Kidney epithelial cell (primary cell): ENCODE data around the gene DIPK2A. TPM values are rescaled to one million over a fixed set of nuclear protein-coding genes. Genes with fewer than 3 reads are reported as not detected.

Experiments
- DNase-seq: peaks from one replicate; pipeline ENCODE4 v3.0.0-alpha.2; 2010; ENCODE audit warnings: low read depth
- H3K27me3 ChIP-seq: 2 replicates; pipeline ENCODE4 v1.6.0; 2011; ENCODE audit warnings: low read length; ENCODE audit not compliant: control insufficient read depth, insufficient read depth
- H3K36me3 ChIP-seq: 2 replicates; pipeline ENCODE4 v1.5.1; 2011; ENCODE audit warnings: low read length; ENCODE audit not compliant: control insufficient read depth, insufficient read depth
- H3K4me3 ChIP-seq: 2 replicates; pipeline ENCODE4 v1.5.1; 2011; ENCODE audit warnings: low read depth, mild to moderate bottlenecking, control low read depth, low read length
- total RNA-seq: library from RNA; depleted of rRNA; stranded (reverse); fragments of >200 nt; gene quantifications from 2 replicates; pipeline ENCODE4 v1.2.3, GENCODE V29; 2015
- TF ChIP-seq, protein P1 (sequence below): IDR thresholded peaks from 2 replicates; pipeline ENCODE4 v1.5.1; 2011; ENCODE audit warnings: mild to moderate bottlenecking, moderate library complexity, low read length, control low read depth, inconsistent platforms; ENCODE audit not compliant: insufficient read depth, poor library complexity, severe bottlenecking

DIPK2A gene
- total RNA-seq, 1 donor from 2014 or later, result 9.4 TPM

DNA sequence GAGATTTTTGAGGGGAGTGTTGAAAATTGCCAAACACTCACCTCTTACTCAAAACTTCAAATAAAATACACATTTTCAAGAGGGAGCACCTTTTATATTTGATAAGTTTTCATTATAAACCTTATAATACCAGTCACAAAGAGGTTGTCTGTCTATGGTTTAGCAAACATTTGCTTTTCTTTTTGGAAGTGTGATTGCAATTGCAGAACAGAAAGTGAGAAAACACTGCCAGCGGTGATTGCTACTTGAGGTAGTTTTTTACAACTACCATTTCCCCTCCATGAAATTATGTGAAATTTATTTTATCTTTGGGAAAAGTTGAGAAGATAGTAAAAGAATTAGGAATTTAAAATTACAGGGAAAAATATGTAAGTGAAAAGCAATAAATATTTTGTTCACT lies 20.1 kb downstream of the DIPK2A start:
- TF ChIP-seq, protein P1, sequence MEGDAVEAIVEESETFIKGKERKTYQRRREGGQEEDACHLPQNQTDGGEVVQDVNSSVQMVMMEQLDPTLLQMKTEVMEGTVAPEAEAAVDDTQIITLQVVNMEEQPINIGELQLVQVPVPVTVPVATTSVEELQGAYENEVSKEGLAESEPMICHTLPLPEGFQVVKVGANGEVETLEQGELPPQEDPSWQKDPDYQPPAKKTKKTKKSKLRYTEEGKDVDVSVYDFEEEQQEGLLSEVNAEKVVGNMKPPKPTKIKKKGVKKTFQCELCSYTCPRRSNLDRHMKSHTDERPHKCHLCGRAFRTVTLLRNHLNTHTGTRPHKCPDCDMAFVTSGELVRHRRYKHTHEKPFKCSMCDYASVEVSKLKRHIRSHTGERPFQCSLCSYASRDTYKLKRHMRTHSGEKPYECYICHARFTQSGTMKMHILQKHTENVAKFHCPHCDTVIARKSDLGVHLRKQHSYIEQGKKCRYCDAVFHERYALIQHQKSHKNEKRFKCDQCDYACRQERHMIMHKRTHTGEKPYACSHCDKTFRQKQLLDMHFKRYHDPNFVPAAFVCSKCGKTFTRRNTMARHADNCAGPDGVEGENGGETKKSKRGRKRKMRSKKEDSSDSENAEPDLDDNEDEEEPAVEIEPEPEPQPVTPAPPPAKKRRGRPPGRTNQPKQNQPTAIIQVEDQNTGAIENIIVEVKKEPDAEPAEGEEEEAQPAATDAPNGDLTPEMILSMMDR, result no peak

DNA sequence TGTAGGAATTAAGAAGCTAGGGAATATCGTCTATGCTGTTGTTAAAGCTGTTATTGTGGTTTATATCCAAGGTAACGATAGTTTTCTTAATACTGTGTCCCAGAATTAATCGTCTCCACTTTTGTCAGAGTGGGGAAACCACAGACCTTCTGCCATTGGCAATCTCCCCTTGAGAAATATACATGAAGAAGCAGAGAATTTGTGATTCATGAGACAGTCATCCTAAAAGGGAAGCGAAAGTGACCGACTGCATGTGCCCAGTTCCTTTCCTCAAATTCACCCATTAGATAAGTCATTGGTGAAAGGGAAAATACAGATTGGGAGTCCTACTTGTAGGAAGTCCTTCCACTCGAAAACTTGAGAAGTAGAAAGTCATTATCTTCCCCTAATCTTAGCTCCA lies 26.6 kb downstream of the DIPK2A start:
- Histone ChIP-seq H3K36me3 (no peaks in the 10 kb centered on the region), H3K27me3 (no peaks in the 10 kb centered on the region), H3K4me3 (no peak overlapping the region)
- no peak for DNase-seq
- TF ChIP-seq, protein P1, result no peak

More for the DNA sequence above, 20.1 kb downstream of the DIPK2A start:
- Histone ChIP-seq H3K27me3 (no peaks in the 10 kb centered on the region), H3K36me3 (no peaks in the 10 kb centered on the region), H3K4me3 (no peak overlapping the region)
- DNase-seq, result no peak

DNA sequence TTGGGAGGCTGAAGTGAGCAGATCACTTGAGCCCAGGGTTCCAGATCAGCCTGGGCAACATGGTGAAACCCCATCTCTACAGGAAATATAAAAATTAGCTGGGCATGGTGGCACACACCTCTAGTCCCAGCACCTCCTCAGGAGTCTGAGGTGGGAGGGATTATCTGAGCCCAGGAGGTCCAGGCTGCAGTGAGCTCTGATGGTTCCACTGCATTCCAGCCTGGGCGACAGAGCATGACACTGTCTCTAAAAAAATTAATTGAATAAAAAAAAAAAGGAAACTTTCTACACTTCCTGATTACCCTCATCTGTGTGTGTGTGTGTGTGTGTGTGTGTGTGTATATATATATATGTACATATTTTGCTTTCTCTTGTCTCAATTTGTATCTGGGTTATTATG lies 31.4 kb downstream of the DIPK2A start:
- no peak for DNase-seq
- TF ChIP-seq, protein P1, result no peak
- Histone ChIP-seq H3K27me3 (no peaks in the 10 kb centered on the region), H3K36me3 (no peaks in the 10 kb centered on the region), H3K4me3 (no peak overlapping the region)

DNA sequence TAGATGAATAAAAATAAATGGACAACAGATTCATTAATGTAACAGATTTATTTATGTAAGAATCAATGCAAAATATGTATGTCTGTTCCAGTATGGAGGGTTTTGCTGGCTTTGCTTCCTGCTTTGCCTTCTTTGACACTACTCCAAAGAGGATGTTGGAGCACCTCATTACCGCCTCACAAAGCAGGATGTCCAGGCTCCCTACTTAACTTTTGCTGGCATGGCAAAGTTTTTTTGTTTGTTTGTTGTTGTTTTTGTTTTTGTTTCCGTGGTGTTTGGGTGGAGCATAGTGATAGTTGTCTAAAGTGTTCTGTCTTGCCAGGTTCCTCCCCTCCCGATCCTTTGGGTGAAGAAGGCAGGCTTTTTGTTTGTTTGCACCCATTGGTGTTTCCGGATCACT lies 38.7 kb downstream of the DIPK2A start:
- Histone ChIP-seq H3K36me3 (no peaks in the 10 kb centered on the region), H3K4me3 (no peak overlapping the region), H3K27me3 (no peaks in the 10 kb centered on the region)
- TF ChIP-seq, protein P1, result no peak
- DNase-seq, result no peak

DNA sequence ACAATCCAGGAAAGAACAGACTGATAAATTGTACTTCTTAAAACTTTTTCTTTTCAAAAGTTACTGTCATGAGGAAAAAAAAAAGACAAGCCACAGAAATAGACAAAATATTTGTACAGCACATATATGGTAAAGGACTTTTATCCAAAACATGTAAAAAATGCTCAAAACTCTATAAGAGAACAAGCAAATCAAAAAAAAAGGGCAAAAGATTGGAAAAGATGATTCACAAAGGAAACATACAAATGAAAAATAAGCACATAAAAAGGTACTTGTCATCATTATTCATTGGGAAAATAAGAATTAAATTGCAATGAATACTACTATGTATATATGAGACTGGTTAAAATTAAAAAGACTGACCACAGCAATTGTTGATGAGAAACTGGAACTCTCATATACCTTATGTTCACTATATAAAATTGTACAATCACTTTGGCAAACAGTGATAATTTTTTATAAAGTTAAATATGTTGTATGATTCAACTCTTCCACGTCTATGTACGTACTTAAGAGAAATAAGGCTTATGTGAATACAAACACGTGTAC lies 39.7 kb downstream of the DIPK2A start:
- TF ChIP-seq, protein P1, result no peak
- Histone ChIP-seq H3K4me3 (no peak overlapping the region), H3K27me3 (no peaks in the 10 kb centered on the region), H3K36me3 (no peaks in the 10 kb centered on the region)
- DNase-seq, result no peak

DNA sequence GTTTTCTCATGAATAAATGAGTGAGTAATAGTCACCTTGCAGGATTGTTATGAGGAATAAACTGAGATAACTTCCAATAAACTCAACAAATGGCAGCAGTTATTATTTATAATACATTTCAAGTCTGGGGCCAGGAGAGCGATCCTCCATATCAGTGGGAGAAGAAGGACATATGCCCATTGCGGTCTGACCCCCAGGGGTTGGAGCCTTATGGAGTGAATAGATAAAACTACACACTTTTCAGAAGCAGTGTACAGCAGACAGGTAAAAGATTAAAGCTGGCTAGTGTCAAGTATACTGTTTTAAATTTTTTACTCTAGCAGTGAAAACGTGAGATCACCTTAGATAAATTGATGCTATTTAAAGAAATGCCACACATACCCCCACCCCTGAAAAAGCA lies 43.5 kb downstream of the DIPK2A start:
- H3K36me3 ChIP-seq, result no peaks in the 10 kb centered on the region
- TF ChIP-seq, protein P1, result no peak
- H3K4me3 ChIP-seq, result no peak overlapping the region
- H3K27me3 ChIP-seq, result no peaks in the 10 kb centered on the region
- DNase-seq, result no peak
